Activated B cell treated with CpG ODN at 0.5 μM for 24 hours (primary cell): ENCODE data around the gene TBC1D23. TPM values are rescaled to one million over a fixed set of nuclear protein-coding genes. Genes with fewer than 3 reads are reported as not detected.

Source experiments
- ATAC-seq: fragments of 200-7000 bp; cut with Tn5 transposase; one replicate; pipeline ENCODE4 v1.10.0; 2021; ENCODE audit warnings: low read depth, mild to moderate bottlenecking, moderate library complexity
- CTCF ChIA-PET: fragments of 350-600 bp; sonication (Branson Sonifier 250); formaldehyde crosslinking; loops from one replicate; lab custom pipeline; 2021; ENCODE audit warnings: antibody characterized with exemption; lab: Charles Lee
- POLR2A ChIA-PET: fragments of 350-600 bp; sonication (Branson Sonifier 250); formaldehyde crosslinking; loops from one replicate; lab custom pipeline; 2021; ENCODE audit warnings: antibody characterized with exemption; lab: Charles Lee
- DNase-seq: peaks from one replicate; pipeline ENCODE4 v3.0.0; 2022
- H3K27ac Mint-ChIP-seq: one replicate; pipeline ENCODE4 v1.8.0; 2020; ENCODE audit warnings: mixed read lengths
- H3K27me3 Mint-ChIP-seq: one replicate; pipeline ENCODE4 v1.8.0; 2021; ENCODE audit warnings: mixed read lengths
- H3K36me3 Mint-ChIP-seq: one replicate; pipeline ENCODE4 v1.8.0; 2021; ENCODE audit warnings: low read depth, mixed read lengths
- H3K4me1 Mint-ChIP-seq: one replicate; pipeline ENCODE4 v1.8.0; 2021; ENCODE audit warnings: mixed read lengths
- H3K4me3 Mint-ChIP-seq: one replicate; pipeline ENCODE4 v1.8.0; 2020; ENCODE audit warnings: mild to moderate bottlenecking, mixed read lengths
- H3K9me3 Mint-ChIP-seq: one replicate; pipeline ENCODE4 v1.8.0; 2020; ENCODE audit warnings: mixed read lengths
- CTCF ChIP-seq: fragments of 200-600 bp; IDR thresholded peaks from one replicate; pipeline ENCODE4 v1.8.0; 2022; ENCODE audit warnings: antibody characterized with exemption, mild to moderate bottlenecking
- intact Hi-C: fragments of 100-400 bp; cut with micrococcal nuclease; formaldehyde crosslinking; loops from one replicate; pipeline ENCODE4 v1.15.1; 2024
- total RNA-seq: library from RNA; stranded (reverse); gene quantifications from 2 replicates; pipeline ENCODE4 v1.2.3, GENCODE V29; 2022

The TBC1D23 gene
- total RNA-seq, 1 donor from 2014 or later = 27.2 TPM

GRCh38 chr3:100245136-100245535, 15.7 kb upstream of the TBC1D23 start:
- ChIA-PET POLR2A (no interaction called here), CTCF (no interaction called here)
- Mint-ChIP-seq H3K27me3 (no peaks in the 10 kb centered on the region), H3K36me3 (no peaks in the 10 kb centered on the region), H3K4me3 (no peak overlapping the region), H3K4me1 (no peaks in the 10 kb centered on the region), H3K27ac (no peak overlapping the region), H3K9me3 (no peaks in the 10 kb centered on the region)
- ATAC-seq = no peak
- TF ChIP-seq CTCF = no peak
- no peak for DNase-seq
- intact Hi-C loops = no loop called here

- intact Hi-C loops = no loop called here
- Mint-ChIP-seq H3K4me3 (no peak overlapping the region), H3K27ac (no peak overlapping the region), H3K9me3 (no peaks in the 10 kb centered on the region), H3K4me1 (no peaks in the 10 kb centered on the region), H3K36me3 (no peaks in the 10 kb centered on the region), H3K27me3 (no peaks in the 10 kb centered on the region)
- POLR2A ChIA-PET = no interaction called here
- CTCF ChIA-PET = no interaction called here
- ATAC-seq (no peak), DNase-seq (no peak)
- TF ChIP-seq CTCF = no peak
These were observed 14.9 kb upstream of the TBC1D23 start for GRCh38 chr3:100245927-100246326.

- H3K27ac Mint-ChIP-seq = no peak overlapping the region
- H3K9me3 Mint-ChIP-seq = no peaks in the 10 kb centered on the region
- POLR2A ChIA-PET = no interaction called here
- no peaks in the 10 kb centered on the region for H3K27me3 Mint-ChIP-seq
- intact Hi-C loops = no loop called here
- ATAC-seq = no peak
- DNase-seq = no peak
- H3K4me3 Mint-ChIP-seq = no peak overlapping the region
- no peak for TF ChIP-seq CTCF
- no peaks in the 10 kb centered on the region for H3K36me3 Mint-ChIP-seq
- H3K4me1 Mint-ChIP-seq = no peaks in the 10 kb centered on the region
- CTCF ChIA-PET = no interaction called here
These were observed 13.8 kb upstream of the TBC1D23 start for GRCh38 chr3:100246999-100247398.

GRCh38 chr3:100252001-100252400, 8.8 kb upstream of the TBC1D23 start:
- Mint-ChIP-seq H3K36me3 (no peaks in the 10 kb centered on the region), H3K4me1 (no peaks in the 10 kb centered on the region), H3K9me3 (no peaks in the 10 kb centered on the region), H3K27me3 (no peaks in the 10 kb centered on the region), H3K27ac (no peak overlapping the region), H3K4me3 (no peak overlapping the region)
- intact Hi-C loops = no loop called here
- CTCF ChIA-PET = interaction anchor here (0.7 to 1.3 kb wide), 2 partner anchors 418 to 420 kb away, joined by 4 to 7 read pairs; no protein-coding TSS in a partner anchor
- DNase-seq (no peak), ATAC-seq (no peak)
- POLR2A ChIA-PET = no interaction called here
- TF ChIP-seq CTCF = no peak

GRCh38 chr3:100254168-100254777, 6.5 kb upstream of the TBC1D23 start:
- intact Hi-C loops = loop anchor here (1.0 kb wide), 4 partner anchors 186 to 422 kb away; no protein-coding TSS in a partner anchor
- H3K27ac Mint-ChIP-seq = no peak overlapping the region
- DNase-seq = no peak
- H3K4me3 Mint-ChIP-seq = no peak overlapping the region
- no peaks in the 10 kb centered on the region for H3K4me1 Mint-ChIP-seq
- CTCF ChIA-PET = interaction anchor here (0.7 to 5.2 kb wide), 20 partner anchors 10 to 446 kb away, joined by 3 to 76 read pairs (median 4); partner anchors contain the start of genes LNP1 and TOMM70
- H3K36me3 Mint-ChIP-seq = no peaks in the 10 kb centered on the region
- no peaks in the 10 kb centered on the region for H3K9me3 Mint-ChIP-seq
- ATAC-seq = peak; percentile 76
- POLR2A ChIA-PET = interaction anchor here (0.6 to 0.9 kb wide), 3 partner anchors 180 to 437 kb away, joined by 3 to 4 read pairs (median 3); partner anchors contain the start of gene CMSS1
- no peaks in the 10 kb centered on the region for H3K27me3 Mint-ChIP-seq
- no peak for TF ChIP-seq CTCF
